Hematopoietic multipotent progenitor cell (in vitro differentiated cells): Measurements from ENCODE around the gene TCERG1L. TPM values are rescaled to one million over a fixed set of nuclear protein-coding genes. Genes with fewer than 3 reads are reported as not detected.

Experiments used
- DNase-seq, 3 donors: peaks; one replicate each; pipeline ENCODE4 v3.0.0-alpha.2; 2011 to 2015; ENCODE audit warnings: low read depth in 2 of 3, low spot score in 2 of 3
- total RNA-seq: library from RNA; depleted of rRNA; stranded (reverse); fragments of >200 nt; gene quantifications from one replicate; pipeline ENCODE4 v1.2.3, GENCODE V29; 2012

The TCERG1L gene
- total RNA-seq, 1 donor: under 0.01 TPM

DNA sequence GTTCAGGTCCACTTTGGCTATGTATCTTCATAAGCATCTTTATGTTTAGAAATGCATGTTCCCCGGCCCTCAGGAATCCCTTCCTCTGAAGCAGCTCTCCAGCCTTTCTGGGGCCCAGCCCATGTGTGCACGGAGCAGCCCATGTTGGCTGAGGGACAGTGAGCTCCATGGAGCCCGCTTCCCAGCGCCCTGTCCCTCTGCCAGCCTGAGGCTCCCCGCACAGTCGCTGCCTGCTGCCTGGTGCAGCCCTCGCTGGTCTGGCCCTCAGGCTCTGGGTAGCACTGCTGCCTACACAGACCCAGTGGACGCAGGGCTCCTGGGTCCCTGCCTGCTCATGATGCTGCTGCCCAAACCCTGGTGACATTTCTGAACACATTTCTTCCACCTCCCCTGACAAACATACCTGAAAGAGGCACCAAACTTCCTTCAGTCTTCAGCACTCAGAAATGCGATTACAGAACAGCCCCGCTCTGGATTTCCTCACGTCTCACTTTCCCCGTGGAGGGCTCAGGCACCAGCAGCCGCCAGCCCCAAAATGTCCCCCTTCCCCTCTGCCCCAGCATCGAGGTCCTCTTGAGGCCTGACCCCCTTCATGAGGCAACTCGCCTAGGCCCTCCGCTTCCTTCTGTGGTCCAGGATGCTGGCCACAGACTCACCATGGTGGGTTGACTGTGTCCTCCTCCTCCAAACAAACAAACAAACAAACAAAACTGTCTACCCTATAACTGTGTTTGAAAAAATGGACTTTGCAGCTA lies 5.0 kb upstream of the TCERG1L start:
- DNase-seq: no peak

DNA sequence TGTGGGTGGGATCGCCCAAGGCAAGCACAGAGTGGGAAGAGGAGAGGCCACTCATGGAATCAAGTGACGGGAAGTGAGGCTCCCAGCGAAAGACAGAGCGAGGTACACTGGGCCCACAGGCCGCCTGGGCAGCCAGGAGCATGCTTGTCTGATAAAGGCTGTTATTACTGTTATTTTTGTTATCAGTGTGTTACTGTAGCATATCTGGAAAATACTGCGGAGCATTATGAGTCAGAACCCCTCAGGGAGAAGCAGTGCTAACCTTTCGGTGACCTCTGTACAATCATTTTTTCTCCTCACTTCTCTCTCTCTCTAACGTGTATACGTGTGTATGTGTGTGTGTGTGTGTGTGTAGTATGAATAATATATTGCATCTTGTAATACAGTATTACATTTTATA lies 3.8 kb upstream of the TCERG1L start:
- no peak for DNase-seq

DNA sequence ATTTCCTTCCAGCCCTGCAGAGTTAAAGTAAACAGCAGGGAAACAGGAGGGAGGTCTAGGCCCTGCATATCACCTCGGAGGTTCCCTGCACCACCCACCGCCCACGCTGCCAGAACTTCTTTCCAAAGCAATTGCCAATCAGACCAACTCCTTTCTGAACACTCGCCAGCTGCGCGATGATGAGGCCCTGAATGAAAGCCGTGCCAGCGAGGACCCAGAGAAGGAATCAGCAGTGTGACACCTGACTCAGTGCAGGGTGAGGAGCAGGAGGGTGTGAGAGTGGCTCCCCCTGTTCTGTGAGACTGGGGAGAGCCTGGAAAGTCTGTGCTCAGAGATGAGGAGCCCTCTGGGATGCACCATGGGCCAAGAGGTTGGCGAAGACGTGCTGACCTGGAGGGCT lies 3.3 kb upstream of the TCERG1L start:
- DNase-seq: no peak

DNA sequence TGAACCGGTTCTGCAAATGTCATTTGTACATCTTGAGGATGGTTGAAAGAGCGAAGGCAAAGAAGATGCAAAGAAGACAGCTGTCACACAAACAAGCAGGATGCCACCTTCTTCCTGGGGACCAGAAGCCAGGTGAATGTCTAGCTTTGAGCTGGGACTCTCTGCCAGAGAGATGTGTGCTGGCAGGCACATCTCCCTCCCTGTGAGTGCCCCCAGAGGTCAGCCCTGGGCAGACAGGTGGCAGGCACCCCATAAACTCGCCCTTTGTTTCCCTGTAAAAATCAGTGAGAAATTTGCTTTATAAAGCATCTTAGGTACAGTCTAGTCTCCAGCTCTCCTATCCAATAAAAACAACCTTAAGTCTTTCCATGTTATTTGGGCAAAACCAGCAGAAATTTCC lies 2.6 kb upstream of the TCERG1L start:
- no peak for DNase-seq

DNA sequence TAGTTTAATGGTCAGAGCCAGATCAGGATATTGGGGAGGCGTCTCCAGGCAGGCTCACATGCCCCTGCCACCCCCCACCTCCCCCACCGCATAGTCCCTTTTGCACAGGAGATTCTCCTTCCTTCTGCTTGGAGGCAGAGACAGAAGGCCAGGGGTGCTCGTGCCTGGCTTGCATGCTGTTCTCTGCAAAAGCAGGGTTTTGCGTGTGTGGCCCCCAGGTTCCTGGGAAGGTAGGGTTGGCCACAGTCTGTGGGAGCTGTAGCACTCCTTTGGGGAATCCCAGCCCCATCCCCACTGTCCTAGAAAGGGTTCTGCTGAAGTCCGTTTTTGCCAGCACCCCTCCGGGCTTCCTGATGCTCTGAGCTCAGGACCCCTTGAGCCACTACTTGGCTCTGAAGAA lies 1.9 kb upstream of the TCERG1L start:
- DNase-seq: no peak

DNA sequence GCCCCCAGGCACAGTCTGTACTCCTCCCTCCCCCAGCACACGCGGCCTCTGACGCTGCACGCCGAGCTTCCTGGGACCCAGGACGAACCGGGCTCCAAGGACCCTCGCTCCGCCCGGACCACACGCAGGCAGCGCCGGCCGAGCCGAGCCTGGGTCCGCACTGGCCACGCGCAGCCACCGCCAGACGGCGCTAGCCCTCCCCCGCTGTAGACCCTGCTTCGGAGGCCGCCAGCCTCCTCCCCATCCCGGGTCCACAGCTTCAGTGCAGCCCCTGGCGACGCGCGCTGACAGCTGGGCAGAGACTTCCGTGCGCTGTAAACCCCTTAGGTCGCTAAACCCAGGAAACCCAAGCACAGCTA lies 936 bp upstream of the TCERG1L start:
- DNase-seq: peak in 1 of 3 donors; percentile 18

DNA sequence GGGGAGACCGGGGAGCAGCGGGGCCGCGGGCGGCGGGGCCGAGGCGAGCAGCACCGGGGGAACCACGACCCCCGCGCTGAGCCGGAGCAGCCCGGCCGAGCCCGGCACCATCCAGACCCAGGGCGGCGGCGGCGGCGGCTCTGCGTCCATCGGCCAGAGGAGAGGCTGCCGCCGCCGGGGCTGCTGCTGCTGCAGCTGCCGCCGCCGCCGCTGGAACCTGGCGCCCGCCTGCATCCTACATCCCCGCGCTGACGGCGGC lies 190 bp downstream of the TCERG1L start:
- no peak for DNase-seq

DNA sequence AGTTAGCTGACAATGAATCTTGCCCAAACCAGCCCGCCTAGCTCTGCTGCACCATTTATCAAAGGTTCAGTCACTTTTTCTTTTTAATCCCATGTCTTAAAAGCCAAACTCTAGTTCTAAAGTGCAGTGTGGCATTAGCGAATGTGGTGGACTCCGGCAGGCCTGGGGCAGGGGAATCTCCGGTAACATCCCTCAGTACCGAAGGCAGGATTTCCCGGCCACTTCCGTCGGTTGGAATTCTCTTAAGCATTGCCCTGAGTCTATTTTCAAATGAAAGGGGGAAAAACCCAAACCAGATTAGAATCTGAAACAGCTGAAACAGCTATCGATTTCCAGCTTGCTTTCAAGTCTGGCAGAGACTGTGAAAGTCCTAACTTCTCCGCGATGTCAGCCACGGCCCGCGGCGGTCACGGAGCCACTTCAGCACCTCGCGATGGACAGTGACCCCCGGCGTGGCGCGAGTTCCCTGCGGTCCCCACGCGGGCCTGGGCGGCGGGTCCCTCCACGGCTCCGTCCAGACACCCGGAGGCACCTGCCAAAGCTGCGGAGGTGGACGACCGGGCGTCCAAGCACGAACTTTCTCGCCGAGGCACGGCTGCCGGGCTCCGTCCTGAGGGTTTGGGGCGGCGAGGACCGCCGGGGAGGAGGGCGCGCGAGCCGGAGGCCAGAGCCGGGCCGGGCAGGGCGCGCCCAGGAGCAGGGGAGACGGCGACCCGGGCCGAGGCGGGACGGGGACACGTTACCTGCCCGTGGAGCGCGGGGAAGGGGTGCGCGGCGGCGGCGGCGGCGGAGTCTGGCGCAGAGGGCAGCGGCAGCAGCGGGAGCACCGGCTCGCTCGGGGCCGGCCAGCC lies 745 bp downstream of the TCERG1L start:
- DNase-seq: no peak

DNA sequence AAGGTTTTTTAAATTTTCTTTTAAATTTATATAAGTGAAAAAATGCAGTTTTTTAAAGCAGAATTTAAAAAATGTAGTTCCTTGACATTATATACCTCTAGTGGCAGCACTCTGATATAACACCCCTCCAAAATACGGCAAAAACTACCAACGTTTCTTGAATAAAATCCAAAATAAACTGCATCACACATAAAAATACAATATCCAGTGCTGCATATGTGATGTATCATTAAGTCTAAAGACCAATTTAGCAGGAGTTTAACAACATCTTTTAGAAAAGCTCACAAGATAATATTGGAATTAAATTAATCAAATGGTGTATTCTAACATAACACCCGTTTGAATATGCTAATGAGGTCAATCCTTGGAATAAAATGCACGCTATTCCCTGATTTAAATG lies 1.4 kb downstream of the TCERG1L start:
- DNase-seq: peak in 1 of 3 donors; percentile 23

DNA sequence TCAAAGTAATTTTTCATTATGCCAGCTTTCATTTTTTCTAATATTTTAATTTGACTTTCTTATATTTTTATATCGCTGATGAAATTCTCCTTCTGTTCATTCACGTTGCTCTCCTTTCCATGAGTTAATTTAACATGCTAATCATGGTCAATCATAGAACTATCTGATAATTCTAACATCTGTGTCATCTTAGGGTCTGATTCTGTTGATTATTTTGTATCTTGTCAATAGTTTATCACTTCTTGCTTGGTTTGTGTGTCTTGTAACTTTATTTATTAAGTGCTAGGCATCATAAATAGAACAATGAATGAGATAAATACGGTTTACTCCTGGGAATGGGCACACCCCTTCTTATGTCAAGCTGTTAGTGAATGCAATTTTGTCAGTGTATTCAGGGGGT lies 11.0 kb downstream of the TCERG1L start:
- no peak for DNase-seq

DNA sequence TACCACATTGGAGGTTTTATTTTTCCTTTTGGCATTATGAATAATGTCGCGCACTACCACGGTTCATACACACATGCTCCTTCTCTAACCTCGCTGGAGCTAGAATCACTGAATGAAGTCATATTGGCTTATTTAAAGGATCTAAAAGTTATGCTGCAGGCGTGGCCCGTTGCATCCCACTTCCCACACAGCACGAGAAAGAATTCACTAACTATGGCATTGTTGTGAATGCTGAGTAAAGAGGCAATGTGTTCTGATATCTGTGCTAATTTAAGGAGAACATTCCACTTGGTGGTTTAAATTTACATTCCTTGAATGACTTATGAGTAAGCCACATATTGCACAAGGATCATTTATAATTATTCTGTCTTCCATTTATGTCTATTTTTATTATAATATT lies 20.7 kb downstream of the TCERG1L start:
- DNase-seq: no peak

DNA sequence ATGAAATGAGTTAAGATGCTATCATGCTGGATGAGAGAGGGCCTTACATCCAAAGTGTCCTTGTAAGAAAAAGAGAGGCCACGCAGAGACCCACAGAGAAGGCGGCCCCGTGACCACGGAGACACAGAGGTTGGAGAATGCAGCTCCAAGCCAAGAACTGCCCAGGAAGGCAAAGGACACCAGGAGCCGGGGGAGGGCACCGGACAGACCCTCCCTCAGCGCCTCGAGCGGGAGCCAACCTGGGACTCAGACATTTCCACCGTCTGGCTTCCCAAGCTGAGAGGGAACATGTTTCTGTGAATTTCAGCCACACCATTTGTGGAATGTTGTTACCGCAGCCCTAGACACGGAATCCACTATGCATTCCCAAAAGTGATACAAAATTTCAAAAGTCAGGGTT lies 22.9 kb downstream of the TCERG1L start:
- no peak for DNase-seq

DNA sequence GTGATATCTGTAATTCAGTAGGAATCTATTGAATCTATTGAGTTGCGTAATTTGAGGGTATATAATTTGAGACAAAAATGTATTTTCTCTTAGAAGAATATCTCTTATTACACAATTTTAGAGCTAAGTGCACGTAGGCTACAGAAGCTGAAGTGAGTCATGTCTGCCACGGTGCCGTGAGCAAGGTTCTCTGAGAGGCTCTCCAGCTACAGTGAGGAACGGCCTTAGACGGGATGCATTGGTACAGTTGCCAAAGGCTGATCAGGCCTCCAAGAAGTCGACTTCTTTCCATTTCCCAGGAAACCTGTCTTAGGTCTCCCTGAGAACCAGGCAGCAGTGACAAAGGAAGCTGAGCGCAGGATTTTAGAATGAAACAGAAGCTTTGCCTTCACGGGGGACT lies 28.6 kb downstream of the TCERG1L start:
- DNase-seq: no peak

DNA sequence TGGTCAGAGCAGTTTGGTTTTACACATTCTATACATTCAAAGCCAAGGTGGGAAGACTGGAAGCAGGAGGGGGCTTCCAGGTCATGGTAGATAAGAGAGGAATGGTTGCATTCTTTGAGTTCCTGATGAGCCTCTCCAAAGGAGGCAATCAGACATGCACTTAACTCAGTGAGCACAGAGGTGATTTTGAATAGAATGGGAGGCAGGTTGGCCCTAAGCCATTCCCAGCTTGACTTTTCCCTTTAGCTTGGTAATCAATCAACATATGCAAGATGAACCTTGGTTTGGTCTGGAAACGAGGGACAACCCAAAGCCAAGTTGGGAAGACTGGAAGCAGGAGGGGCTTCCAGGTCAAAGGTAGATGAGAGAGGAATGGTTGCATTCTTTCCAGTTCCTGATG lies 31.4 kb downstream of the TCERG1L start:
- no peak for DNase-seq

DNA sequence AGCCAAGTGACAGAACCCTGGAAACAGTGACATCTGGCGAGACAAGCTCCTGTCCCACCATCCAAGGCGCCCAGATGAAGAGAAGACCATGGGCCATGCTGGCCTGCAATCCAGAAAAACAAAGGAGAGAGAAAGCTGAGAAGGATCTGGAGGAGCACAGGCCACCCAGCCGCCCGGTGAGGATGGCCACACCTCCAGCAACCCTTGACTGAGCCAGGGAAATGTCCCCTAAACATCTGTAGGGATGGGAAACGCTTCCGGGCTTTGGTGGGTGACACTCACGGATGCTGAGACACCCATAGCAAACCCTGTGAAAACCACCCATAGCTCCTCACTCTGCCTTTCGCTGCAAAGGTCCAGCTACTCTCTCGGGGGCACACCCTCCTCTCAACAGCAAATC lies 32.0 kb downstream of the TCERG1L start:
- DNase-seq: no peak

DNA sequence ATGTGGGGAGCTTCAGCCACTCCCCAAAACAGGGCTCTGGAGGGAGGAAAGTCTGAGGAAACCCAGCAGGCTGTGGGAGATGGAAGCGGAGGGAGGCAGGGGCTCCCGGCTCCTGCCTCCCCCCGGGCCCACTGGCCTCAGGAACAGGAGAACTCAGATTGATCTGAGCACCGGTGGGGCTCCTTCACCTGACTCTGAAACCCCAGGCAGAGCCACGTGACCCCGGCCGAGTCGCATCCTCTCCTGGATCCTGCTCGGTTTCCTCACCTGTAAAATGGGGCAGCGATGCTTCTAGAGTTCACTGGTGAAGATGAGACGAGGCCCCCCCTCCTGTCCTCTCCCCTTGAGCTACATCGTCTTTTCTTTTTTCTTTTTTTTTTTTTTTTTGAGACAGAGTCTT lies 33.6 kb downstream of the TCERG1L start:
- no peak for DNase-seq

DNA sequence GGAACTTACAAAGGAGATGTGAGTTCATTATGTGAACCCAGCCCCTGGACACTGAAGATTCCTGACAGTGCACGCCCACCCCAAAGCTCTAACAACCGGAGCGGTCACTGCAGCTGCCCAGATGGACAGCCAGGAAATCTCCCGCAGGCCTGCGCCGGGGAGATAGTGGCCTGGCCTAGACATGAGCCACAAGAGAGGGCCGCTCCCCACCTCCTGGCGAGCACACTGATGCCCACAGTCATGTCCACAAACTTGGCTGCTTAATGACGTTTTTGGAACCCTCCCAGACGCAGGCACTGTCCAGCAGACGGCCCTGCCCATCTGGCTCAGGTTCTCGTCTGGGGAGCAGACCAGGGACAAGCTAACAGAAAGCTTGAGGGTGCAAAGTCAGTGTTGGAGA lies 34.2 kb downstream of the TCERG1L start:
- no peak for DNase-seq

DNA sequence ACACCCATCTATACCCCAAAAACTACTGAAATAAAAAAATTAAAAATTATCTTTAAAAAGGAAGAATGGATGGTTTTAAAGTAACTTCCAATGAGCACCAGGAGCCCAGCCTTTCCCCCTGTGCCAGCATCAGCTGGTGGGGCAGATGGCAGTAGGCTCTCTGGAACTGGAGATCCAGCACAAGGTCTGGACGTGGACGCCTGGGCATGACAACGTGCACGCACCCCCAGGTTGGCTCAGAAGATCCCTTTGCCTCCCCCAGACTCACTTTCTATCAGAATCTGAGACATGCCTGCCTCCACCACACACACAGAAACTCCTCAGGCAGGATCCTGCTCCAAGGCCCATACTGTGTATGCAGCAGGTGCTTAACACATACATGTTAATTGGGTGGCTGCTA lies 35.8 kb downstream of the TCERG1L start:
- no peak for DNase-seq

DNA sequence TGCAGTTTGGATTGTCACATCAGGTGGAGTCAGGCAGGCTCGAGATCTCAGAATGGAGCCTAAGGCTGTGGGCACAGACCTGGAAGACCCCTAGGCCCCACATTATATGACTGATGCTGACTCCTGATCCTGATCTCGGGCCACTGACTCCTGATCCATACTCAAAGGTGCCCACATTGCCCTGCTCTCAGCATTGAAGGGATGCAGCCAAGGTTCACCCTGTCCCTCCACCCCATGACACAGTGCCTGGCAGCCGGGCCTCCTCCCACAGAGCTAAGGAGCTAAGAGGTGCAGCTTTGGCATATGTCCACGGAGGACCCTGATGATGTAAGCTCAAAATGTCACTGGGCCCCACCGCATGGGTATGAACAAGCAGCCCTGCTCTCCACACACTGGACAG lies 36.6 kb downstream of the TCERG1L start:
- no peak for DNase-seq

DNA sequence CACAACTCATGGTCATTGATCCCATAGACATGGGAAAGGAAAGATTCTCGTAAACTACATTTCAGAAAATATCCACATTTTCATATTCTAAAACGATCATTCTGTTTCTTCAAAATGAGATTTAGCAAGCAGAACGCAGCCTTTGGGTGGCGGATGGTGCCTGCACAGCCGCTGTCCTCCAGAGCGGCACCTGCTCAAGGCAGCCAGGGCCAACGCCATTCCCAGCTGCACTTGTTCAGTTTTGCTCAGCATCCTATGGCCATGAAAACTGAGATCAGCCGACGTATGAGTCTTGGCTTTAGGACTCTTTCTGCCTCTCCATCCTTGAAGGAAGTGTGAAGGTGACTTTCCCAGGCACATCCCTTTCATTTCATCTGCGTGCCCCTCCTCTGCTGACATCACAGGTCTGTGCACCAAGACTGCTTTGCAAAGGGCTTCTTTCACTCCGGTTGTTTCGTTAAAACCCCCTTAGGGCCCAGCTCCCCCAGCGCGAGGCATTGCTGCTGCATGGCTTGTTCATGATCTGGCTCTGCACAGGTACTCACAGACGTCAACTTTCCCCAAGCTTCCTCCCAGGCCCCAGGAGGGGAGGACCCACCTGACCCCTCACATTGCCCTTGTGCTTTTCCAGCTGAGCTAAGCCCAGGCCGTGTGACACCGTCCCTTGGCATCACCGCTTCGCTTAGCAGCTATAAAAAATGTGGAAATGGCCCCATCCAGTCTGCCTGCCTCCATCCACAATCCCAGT lies 37.2 kb downstream of the TCERG1L start:
- DNase-seq: no peak

DNA sequence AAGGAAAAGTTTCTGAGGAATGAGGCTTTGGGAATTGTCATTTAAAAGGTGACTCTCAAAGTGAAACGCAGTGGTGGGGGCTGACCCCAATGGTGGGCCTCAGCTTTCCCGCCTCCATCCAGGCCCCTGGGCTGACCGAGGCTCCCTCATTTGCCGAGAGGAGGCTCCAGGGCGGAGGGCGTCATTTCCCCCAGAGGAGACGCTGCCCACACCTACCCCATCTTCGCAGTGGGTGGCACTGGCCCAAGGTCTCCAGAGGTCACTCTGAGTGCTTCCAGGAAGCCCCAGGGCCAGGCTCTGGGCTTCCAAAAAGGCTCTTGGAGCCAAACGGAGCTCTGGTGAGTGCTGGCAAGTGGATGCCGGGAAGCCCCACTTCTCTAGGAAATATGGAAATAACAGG lies 38.0 kb downstream of the TCERG1L start:
- DNase-seq: no peak

DNA sequence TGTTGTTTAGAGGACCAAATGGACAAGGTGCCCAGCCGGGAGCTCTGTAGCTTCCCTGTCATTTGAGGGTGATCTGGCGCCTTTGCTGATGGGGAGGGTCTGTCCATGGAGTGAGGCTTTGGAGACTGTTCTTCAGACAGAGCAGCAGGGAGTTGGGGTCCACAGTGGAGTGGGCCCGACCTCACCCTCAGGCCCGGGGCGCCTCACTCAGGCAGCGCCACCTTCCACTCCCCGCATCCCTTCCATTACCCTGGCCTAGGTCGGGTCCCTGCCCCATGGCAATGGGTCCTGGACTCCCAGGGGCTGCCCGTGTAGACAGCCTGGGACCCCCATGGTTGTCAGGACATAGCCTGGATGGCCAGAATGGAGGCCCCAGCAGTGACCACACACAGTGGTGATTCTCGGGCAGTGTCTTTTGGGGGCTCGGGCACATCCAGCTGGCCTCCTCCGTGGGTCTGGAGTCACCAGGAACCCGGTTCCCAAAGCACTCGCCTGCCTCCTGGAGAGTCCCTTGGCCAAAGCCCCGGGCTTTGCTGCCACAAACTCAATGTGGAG lies 38.5 kb downstream of the TCERG1L start:
- no peak for DNase-seq
